Right renal pelvis (tissue), 4 donors: Measurements from ENCODE around the gene GGNBP2. TPM values are rescaled to one million over a fixed set of nuclear protein-coding genes. Genes with fewer than 3 reads are reported as not detected.

Experiments
- DNase-seq, 4 donors: peaks; one replicate each; pipeline ENCODE4 v3.0.0-alpha.2; 2013; ENCODE audit warnings: low read depth in 4 of 4, low spot score in 3 of 4, missing footprints in 1 of 4
- polyA plus RNA-seq, 4 donors: library from polyadenylated mRNA; unstranded; fragments of 120-200 nt; gene quantifications; one replicate each; pipeline ENCODE4 v1.2.1, GENCODE V29; 2013; ENCODE audit not compliant: insufficient read length in 4 of 4

Gene GGNBP2
- polyA plus RNA-seq, 4 donors, result 70.4 to 81.6 (median 78.1) TPM

- no peak for DNase-seq
These were observed 83.9 kb downstream of the GGNBP2 start for GRCh38 chr17:36628576-36628975.

- DNase-seq, result peak in 2 of 4 donors; percentile 42 to 64
These were observed 84.6 kb downstream of the GGNBP2 start for GRCh38 chr17:36629252-36629847.

DNA sequence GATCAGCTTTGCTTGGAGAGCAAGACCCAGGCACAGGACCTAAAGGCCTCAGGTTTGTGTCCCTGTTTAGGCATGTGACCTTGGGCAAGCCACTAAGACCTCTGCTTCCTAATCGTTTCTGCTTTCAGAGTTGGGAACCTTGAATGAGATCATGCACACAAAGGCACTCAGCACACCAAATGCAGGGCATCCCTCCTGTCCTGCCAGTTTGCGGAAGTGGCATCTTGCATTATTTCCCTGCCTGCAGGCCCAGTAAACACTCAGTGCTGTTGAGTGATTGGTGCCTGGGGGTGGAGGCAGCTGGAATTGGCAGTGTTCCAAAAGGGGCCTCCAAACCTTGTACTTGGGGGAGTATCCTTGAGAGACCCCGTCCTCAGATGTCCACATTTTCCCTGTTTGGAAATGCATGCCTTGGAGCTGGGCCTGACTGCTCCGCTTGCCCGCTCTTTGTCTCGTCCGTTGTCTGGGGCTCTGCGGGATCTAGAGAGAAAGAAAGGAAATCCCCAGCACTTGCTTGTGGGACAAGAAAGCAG is 85.3 kb downstream of the GGNBP2 start:
- no peak for DNase-seq

DNA sequence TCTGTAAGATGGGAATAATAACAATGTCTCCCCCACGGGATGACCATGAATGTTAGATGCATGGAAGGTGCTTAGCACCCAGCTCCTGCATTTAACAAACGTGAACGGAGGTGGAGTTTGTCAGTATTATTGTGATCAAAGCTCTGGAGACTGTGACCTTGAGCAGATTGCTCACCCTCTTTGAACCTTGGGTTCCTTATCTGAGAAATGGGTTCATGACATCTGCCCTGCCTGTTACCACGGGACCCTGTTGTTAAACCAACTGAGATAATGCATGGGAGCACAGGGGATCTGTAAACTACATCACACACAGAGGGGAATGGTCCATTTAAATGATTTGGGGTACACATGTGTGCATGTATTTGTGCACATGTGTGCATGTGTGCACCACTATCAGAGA is 86.3 kb downstream of the GGNBP2 start:
- DNase-seq, result no peak

GRCh38 chr17:36632916-36633771 is 88.4 kb downstream of the GGNBP2 start:
- DNase-seq, result no peak

Other genes with a start within 250 kb of the GGNBP2 start
- gene TBC1D3G, start 221.0 kb upstream of the GGNBP2 start, polyA plus RNA-seq, result not detected
- not detected for gene TBC1D3H, start 156.5 kb upstream of the GGNBP2 start, polyA plus RNA-seq
- gene ZNHIT3, start 58.2 kb upstream of the GGNBP2 start, polyA plus RNA-seq, result 10 to 100 TPM; 67.8 to 74.0 (median 70.1) TPM
- gene MYO19, start 10.1 kb upstream of the GGNBP2 start, polyA plus RNA-seq, result 10 to 100 TPM; 37.1 to 44.2 (median 41.1) TPM
- 10 to 100 TPM; 11.3 to 16.4 (median 14.3) TPM for gene PIGW, start 9.9 kb upstream of the GGNBP2 start, polyA plus RNA-seq
- gene DHRS11, start 47.0 kb downstream of the GGNBP2 start, polyA plus RNA-seq, result 10 to 100 TPM; 23.1 to 28.8 (median 26.3) TPM
- gene MRM1, start 56.7 kb downstream of the GGNBP2 start, polyA plus RNA-seq, result 1 to 10 TPM; 3.7 to 4.9 (median 4.1) TPM